ENCODE results near the gene MAGEA9B.
A peak's percentile ranks its signal among the peaks of the same experiment; 100 is the strongest.
"Not testable (repeated sequence)": the region's sequence is repeated elsewhere in the genome, so short reads cannot be mapped to it uniquely, and the experiment has no call there.

Gene MAGEA9B

DNA sequence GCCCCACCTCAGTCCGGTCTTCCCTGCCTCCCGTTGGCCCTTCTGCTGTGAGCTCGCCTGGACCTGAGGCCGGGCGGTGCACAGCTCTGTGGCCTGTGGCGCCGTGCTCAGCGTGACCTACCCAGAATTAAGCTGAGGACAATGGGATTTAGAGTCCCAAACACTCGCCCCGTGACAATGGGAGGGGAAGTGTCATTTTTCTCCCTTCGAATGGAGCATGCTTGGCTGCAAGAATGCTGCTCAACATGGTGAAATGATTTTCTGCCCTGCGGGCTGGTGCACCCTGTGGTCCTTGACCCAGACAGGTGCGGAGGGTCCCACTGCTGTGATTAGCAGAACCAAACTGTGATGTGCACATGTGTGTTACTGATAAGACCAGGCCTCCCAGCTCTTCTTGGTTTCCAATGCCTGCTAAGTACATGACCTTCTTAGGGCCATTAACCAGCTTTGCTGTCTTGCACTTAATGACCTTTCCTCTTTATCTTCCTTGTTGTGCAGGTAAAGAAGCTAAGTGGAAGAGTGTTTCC lies 45.7 kb downstream of the MAGEA9B start:
- POLR2A ChIA-PET (ENCODE audit: low non-redundant PET), result no interaction called here
- CTCF ChIA-PET, result no interaction called here
- peak overlapping the region; percentile 89 for H3K27ac ChIP-seq
- TF ChIP-seq, protein P1, sequence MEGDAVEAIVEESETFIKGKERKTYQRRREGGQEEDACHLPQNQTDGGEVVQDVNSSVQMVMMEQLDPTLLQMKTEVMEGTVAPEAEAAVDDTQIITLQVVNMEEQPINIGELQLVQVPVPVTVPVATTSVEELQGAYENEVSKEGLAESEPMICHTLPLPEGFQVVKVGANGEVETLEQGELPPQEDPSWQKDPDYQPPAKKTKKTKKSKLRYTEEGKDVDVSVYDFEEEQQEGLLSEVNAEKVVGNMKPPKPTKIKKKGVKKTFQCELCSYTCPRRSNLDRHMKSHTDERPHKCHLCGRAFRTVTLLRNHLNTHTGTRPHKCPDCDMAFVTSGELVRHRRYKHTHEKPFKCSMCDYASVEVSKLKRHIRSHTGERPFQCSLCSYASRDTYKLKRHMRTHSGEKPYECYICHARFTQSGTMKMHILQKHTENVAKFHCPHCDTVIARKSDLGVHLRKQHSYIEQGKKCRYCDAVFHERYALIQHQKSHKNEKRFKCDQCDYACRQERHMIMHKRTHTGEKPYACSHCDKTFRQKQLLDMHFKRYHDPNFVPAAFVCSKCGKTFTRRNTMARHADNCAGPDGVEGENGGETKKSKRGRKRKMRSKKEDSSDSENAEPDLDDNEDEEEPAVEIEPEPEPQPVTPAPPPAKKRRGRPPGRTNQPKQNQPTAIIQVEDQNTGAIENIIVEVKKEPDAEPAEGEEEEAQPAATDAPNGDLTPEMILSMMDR (conservative IDR thresholded peaks at IDR 0.05; ENCODE audit: low read depth), result no peak
- DNase-seq (ENCODE audit: low spot score), result no peak

DNA sequence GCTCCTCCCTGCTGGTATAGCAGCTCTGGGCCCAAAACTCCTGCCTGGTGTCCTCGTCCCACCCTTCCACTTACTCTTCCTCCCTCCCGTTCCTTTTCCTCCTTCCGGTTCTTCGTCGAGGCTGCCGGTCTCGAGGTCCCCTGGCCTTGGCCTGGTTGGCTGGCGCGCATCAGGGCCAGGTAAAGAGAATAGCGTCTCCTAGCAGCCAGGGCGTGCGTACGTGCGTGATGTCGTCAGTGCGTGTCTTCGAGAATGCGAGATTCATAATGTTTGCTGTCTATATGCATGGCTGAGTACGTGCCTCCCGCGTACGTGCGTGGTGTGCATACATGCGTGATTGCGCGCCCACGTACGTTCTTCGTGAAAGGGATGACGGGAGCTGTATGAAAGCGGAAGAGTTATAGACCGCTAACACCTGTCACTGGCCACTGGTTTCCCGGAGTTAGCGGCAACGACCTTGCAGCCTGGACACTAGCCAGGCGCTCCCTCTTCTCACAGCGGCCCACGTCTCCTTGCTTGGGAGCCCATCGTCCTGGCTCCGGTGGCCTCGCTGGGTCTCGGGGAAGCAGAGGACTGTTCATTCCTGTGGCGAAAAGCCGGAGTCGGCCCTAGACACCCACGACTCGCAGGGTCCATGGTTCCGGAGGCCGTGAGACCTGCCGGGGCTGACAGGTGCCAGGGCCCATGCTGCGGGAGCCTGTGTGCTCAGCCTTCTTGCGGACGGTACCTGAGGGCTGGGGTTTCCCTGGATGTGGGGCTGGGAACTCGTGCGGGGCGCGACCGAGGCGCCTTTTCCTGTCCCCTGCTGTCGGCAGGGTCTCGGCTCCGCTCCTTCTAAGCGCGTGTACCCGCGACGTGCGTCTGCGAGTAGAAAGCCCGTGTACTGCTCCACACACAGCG lies 46.4 kb downstream of the MAGEA9B start, which contains the start of gene EOLA1:
Gene EOLA1 (plus strand): TSS at position 392 of the 900 bp plus-strand sequence. CDS start 4,619 bp downstream, outside the sequence.
- DNase-seq (ENCODE audit: low spot score), result no peak
- ChIA-PET POLR2A (ENCODE audit: low non-redundant PET) (no interaction called here), CTCF (no interaction called here)
- peak within 1 kb of the TSS; percentile 89 for H3K27ac ChIP-seq
- TF ChIP-seq, protein P1 (conservative IDR thresholded peaks at IDR 0.05; ENCODE audit: low read depth), result no peak

DNA sequence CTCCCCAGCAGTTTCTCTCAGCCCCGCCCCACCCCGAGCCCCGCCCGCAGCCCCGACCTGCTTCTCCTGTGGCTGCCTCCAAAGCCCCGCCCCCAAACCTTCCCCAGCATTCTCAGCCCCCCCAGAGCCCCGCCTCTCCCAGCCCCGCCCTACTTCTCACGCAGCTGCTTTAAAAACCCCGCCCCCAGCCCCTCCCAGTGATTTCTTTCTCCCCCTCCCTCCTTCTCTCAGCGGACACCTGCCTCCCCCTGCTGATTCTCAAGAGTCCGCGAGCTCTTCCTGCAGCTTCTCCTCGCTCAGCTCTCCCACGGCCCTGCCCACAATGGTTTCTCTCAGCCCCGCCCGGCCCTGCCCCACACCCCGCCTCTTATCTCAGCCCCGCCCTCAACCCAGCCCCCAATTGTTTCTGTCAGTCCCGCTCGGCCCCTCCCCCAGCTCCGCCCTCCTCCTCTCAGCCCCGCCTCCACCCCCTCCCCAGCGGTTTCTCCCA lies 47.1 kb downstream of the MAGEA9B start:
- TF ChIP-seq, protein P1 (conservative IDR thresholded peaks at IDR 0.05; ENCODE audit: low read depth), result no peak
- CTCF ChIA-PET, result no interaction called here
- POLR2A ChIA-PET (ENCODE audit: low non-redundant PET), result interaction anchor here (1.3 kb wide), 1 partner anchor 35 kb away, joined by 5 read pairs; the partner anchor contains the start of gene IDS
- H3K27ac ChIP-seq, result peak overlapping the region; percentile 89
- peak; percentile 83 for DNase-seq (ENCODE audit: low spot score)

DNA sequence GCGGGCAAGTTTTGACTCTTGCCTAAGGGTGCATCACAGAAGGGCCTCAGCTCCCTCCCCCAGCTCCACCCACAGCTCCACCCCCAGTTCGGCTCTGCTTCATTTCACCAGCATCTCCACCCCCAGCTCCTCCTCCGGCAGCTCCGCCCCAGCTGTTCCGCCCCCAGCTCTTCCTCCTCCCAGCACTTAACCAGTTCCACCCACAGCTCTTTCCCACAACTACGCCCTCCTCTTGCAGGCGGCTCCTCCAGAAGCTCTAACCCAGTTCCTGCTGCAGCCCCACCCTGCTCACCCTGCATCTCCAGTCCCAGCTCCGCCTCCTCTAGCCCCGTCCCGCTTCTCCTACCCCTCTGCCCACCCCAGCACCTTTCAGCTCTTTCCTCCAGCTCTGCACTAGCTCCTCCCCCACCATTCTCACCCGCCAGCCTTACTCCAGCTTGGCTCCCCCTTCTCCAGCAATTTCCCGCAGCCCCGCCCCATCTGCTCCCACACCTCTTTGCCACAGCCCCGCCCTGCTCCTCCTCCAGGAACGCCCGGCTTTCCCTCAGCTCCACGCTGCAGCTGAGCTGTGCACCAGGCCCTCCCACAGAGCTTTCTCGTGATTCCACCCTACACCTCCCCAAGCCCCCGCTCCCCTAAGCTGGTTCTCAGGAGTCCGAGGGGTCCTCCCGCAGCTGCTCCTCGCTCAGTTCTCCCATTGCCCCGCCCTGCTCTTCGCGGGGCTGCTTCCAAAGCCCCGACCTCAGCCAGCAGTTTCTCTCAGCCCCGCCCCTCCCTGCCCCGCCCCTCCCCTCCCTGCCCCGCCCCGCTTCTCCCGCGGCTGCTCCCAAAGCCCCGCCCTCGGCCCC lies 47.8 kb downstream of the MAGEA9B start:
- POLR2A ChIA-PET (ENCODE audit: low non-redundant PET), result interaction anchor here (1.3 kb wide), 1 partner anchor 34 kb away, joined by 5 read pairs; the partner anchor contains the start of gene IDS
- peak overlapping the region; percentile 89 for H3K27ac ChIP-seq
- CTCF ChIA-PET, result no interaction called here

DNA sequence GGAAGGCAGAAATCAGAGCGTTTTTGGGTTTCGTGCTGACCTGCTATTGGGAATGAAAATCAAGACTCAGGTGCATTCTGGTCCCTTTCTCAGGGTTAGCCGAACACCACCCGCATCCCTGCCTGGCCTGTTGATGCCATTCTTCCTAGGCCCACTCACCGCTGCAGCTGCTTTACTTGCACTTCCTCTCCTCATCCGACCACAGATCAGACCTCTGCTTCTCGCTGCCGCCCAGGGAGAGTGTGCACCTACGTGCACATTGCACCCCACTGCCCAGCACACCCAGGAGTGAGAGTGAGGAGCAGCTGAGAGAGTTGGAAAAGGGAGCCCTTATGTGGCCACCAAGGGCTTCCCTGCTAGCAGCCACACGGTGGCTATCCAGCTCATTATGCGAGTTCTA lies 49.8 kb downstream of the MAGEA9B start:
- DNase-seq (ENCODE audit: low spot score); CTCF ChIA-PET; H3K27ac ChIP-seq; POLR2A ChIA-PET (ENCODE audit: low non-redundant PET): not testable (repeated sequence)

More for the DNA sequence above, 47.8 kb downstream of the MAGEA9B start:
- peak; percentile 76 for DNase-seq (ENCODE audit: low spot score)
- TF ChIP-seq, protein P1 (conservative IDR thresholded peaks at IDR 0.05; ENCODE audit: low read depth), result no peak

DNA sequence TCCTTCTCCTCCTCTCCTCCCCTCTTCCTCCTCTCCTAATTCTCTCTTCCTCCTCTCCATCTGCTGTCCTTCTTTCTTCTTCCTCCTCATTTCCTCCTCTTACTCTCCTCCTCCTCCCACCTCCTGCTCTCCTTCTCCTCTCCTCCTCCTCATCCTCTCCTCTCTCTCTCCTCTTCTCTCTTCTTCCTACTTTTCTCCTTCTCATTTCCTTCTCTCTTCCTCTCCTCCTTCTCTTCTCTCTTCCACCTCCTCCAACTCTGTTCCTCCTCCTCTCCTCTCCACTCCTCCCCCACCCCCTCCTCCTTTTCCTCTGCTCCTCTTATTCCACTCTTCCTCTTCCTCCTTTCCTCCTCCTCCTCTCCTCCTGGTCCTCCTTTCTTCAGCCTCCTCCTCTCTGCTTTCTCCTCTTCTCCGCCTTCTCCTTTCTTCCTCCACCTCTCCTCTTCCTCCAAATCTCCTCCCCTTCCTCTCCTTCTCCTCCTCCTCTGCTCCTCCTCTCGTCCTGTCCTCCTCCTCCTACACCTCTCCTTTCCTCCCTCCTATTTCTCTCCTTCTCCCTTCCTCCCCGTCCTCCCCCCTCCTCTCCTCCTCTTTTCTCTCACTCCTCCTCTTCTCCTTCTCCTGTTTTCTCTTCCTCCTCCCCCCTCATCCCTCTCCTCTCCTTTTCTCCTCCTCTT lies 52.2 kb downstream of the MAGEA9B start:
- DNase-seq (ENCODE audit: low spot score); POLR2A ChIA-PET (ENCODE audit: low non-redundant PET); CTCF ChIA-PET; H3K27ac ChIP-seq: not testable (repeated sequence)

DNA sequence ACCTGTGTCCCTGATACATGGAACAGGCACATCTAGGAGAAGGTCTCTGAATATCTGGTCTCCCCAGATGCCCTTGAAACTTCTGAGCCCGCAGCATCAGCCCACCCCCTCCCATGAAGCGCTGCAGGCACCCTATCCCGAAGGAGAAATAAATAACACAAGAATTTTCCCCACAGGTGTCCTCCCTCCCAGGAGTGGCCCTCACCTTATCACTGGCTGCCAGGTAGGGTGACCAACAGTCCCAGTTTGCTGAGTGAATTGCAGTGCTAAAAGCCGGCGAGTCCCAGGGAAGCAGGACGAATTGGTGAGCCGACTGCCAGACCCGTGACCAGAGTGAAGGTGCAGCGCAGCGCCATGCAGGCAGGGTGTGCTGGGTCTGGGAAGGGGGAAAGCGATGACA lies 53.3 kb downstream of the MAGEA9B start:
- POLR2A ChIA-PET (ENCODE audit: low non-redundant PET), result not testable (repeated sequence)

DNA sequence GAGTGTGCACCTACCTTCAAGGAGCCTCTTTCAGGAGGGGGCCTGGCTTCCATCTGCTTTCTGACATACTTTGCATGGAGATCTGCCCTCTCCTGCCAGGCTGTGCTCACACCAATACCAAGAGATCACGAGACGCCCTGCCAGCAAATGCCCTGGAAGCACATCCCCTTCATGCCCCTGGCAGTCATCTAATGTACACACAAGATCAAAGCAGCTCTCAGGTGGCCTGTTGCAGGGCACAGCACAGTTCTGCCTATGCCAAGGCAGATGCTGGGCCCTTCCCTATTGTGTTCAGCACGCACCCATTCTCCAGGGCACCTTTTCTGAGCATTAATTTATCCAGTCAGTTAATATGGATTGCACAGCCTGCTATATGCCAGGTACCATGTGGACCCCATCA lies 54.4 kb downstream of the MAGEA9B start:
- POLR2A ChIA-PET (ENCODE audit: low non-redundant PET); H3K27ac ChIP-seq; CTCF ChIA-PET; DNase-seq (ENCODE audit: low spot score): not testable (repeated sequence)

More for the DNA sequence above, 53.3 kb downstream of the MAGEA9B start:
- CTCF ChIA-PET; DNase-seq (ENCODE audit: low spot score); H3K27ac ChIP-seq: not testable (repeated sequence)

Data from RWPE1 (cell line).